Adipose tissue (tissue), 3 donors: Measurements from ENCODE around the gene CREB3L1. TPM values are rescaled to one million over a fixed set of nuclear protein-coding genes. Genes with fewer than 3 reads are reported as not detected.

Source experiments
- H3K27ac ChIP-seq: one replicate; pipeline ENCODE4 v1.5.1; 2013; ENCODE audit warnings: low read depth, low read length
- WGBS, 3 donors: extraction: QIAGEN DNeasy Blood & Tissue Kit; methylation state at CpG; one replicate each; pipeline ENCODE4 v1.1.7; 2013; 5-methylcytosine and 5-hydroxymethylcytosine counted together
- polyA plus RNA-seq, 3 donors: library from polyadenylated mRNA; stranded (reverse); fragments of 200-250 nt; gene quantifications; one replicate each; pipeline ENCODE4 v1.2.3, GENCODE V29; 2013
- donor health status: healthy with polysubstance abuse.
- donor health status: Bipolar disorder and iron deficiency.
- donor health status: healthy.

CREB3L1 gene
- polyA plus RNA-seq, 3 donors: 5.8 to 29.8 (median 11.7) TPM

DNA sequence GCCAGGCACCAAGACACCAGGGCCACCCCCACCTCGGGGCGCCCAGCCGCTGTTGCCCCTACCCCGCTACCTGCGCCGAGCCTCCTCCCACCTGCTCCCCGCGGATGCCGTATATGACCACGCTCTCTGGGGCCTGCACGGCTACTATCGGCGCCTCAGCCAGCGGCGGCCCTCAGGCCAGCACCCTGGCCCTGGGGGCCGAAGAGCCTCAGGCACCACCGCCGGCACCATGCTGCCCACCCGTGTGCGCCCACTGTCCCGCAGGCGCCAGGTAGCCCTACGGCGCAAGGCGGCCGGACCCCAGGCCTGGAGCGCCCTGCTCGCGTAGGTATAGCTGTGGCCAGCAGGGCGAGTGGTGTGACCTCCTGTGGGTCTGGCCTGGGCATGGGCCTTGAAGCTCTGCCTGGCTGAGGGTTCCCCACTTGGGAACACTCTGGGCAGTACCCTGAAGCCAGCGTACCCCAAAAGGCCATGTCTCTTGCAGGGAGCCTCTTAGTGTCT lies 89.2 kb downstream of the CREB3L1 start:
- no peak overlapping the region for H3K27ac ChIP-seq
- 90 to 94% (median 92%) methylated on average over 31 of the region's 31 CpGs for WGBS, 3 donors

GRCh38 chr11:46367244-46367915 lies 89.9 kb downstream of the CREB3L1 start:
- H3K27ac ChIP-seq: no peak overlapping the region
- 16 to 32% (median 21%) methylated on average over 28 to 32 of the region's 32 CpGs for WGBS, 3 donors

- 70 to 76% (median 72%) methylated on average over 12 of the region's 12 CpGs for WGBS, 3 donors
- no peak overlapping the region for H3K27ac ChIP-seq
These were observed 90.4 kb downstream of the CREB3L1 start for GRCh38 chr11:46367916-46368267.

GRCh38 chr11:46369458-46370152 lies 92.1 kb downstream of the CREB3L1 start:
- H3K27ac ChIP-seq: no peak overlapping the region
- 73 to 75% (median 74%) methylated on average over 23 to 25 of the region's 25 CpGs for WGBS, 3 donors

GRCh38 chr11:46370253-46370652 lies 92.8 kb downstream of the CREB3L1 start:
- WGBS, 3 donors: 88% methylated on average over 13 of the region's 13 CpGs
- no peak overlapping the region for H3K27ac ChIP-seq

Other genes with a start within 250 kb of the CREB3L1 start
- gene PHF21A, start 156.2 kb upstream of the CREB3L1 start, polyA plus RNA-seq: 10 to 100 TPM in 2 of 3 donors, 1 to 10 TPM in 1; 6.5 to 29.5 (median 14.0) TPM
- 10 to 100 TPM; 33.4 to 50.0 (median 46.5) TPM for gene DGKZ, start 69.8 kb downstream of the CREB3L1 start, polyA plus RNA-seq
- 10 to 100 TPM; 12.8 to 18.6 (median 17.7) TPM for gene MDK, start 104.0 kb downstream of the CREB3L1 start, polyA plus RNA-seq
- gene CHRM4, start 114.1 kb downstream of the CREB3L1 start, polyA plus RNA-seq: under 1 TPM in 2 of 3 donors, not detected in 1; 0.08 to 0.09 TPM